Glutamatergic neuron (in vitro differentiated cells): ENCODE results near the gene HDAC9. TPM values are rescaled to one million over a fixed set of nuclear protein-coding genes. Genes with fewer than 3 reads are reported as not detected.

Experiments used
- DNase-seq: peaks from one replicate; pipeline ENCODE4 v3.0.0; 2022
- H3K27ac Mint-ChIP-seq: one replicate; pipeline ENCODE4 v1.8.0; 2020; ENCODE audit warnings: mild to moderate bottlenecking, mixed read lengths, inconsistent platforms; ENCODE audit not compliant: unreplicated experiment
- H3K27me3 Mint-ChIP-seq: one replicate; pipeline ENCODE4 v1.8.0; 2020; ENCODE audit warnings: mild to moderate bottlenecking, moderate library complexity, mixed read lengths, inconsistent platforms; ENCODE audit not compliant: unreplicated experiment
- H3K36me3 Mint-ChIP-seq: one replicate; pipeline ENCODE4 v1.8.0; 2020; ENCODE audit warnings: mild to moderate bottlenecking, mixed read lengths, inconsistent platforms; ENCODE audit not compliant: unreplicated experiment
- H3K4me1 Mint-ChIP-seq: one replicate; pipeline ENCODE4 v1.8.0; 2020; ENCODE audit warnings: mild to moderate bottlenecking, low read depth, mixed read lengths, inconsistent platforms; ENCODE audit not compliant: unreplicated experiment
- H3K4me3 Mint-ChIP-seq: one replicate; pipeline ENCODE4 v1.8.0; 2020; ENCODE audit warnings: mild to moderate bottlenecking, mixed read lengths, inconsistent platforms; ENCODE audit not compliant: unreplicated experiment
- H3K9me3 Mint-ChIP-seq: one replicate; pipeline ENCODE4 v1.8.0; 2020; ENCODE audit warnings: mild to moderate bottlenecking, moderate library complexity, mixed read lengths, inconsistent platforms; ENCODE audit not compliant: unreplicated experiment
- CTCF ChIP-seq: fragments of 200-600 bp; sonication (generic); IDR thresholded peaks from one replicate; pipeline ENCODE4 v1.5.0; 2021; ENCODE audit not compliant: partially characterized antibody, unreplicated experiment
- total RNA-seq: library from RNA; stranded (reverse); fragmentation: NEBNext Ultra II Directional; extraction: Animal tissue kit (Norgen Biotek cat#: 25700); gene quantifications from one replicate; pipeline ENCODE4 v1.2.1, GENCODE V29; 2021; ENCODE audit not compliant: unreplicated experiment

Gene HDAC9
- total RNA-seq, 1 donor from 2014 or later = 94.8 TPM

- peaks cover 11% of the 10 kb centered on the region for H3K4me1 Mint-ChIP-seq
- no peak for DNase-seq
- H3K27ac Mint-ChIP-seq = no peak overlapping the region
- no peak overlapping the region for H3K4me3 Mint-ChIP-seq
- H3K9me3 Mint-ChIP-seq = peaks cover 3% of the 10 kb centered on the region
- no peaks in the 10 kb centered on the region for H3K27me3 Mint-ChIP-seq
- TF ChIP-seq CTCF = no peak
- no peaks in the 10 kb centered on the region for H3K36me3 Mint-ChIP-seq
Measured at GRCh38 chr7:18831943-18832342, 336.4 kb downstream of the HDAC9 start.

GRCh38 chr7:18834577-18834976 lies 339.0 kb downstream of the HDAC9 start:
- H3K27ac Mint-ChIP-seq = no peak overlapping the region
- no peak overlapping the region for H3K4me3 Mint-ChIP-seq
- DNase-seq = no peak
- no peaks in the 10 kb centered on the region for H3K27me3 Mint-ChIP-seq
- no peaks in the 10 kb centered on the region for H3K9me3 Mint-ChIP-seq
- H3K36me3 Mint-ChIP-seq = no peaks in the 10 kb centered on the region
- H3K4me1 Mint-ChIP-seq = peaks cover 11% of the 10 kb centered on the region
- TF ChIP-seq CTCF = no peak

- H3K27ac Mint-ChIP-seq = no peak overlapping the region
- no peaks in the 10 kb centered on the region for H3K9me3 Mint-ChIP-seq
- no peaks in the 10 kb centered on the region for H3K27me3 Mint-ChIP-seq
- peaks cover 11% of the 10 kb centered on the region for H3K4me1 Mint-ChIP-seq
- no peak for DNase-seq
- no peak for TF ChIP-seq CTCF
- H3K4me3 Mint-ChIP-seq = no peak overlapping the region
- no peaks in the 10 kb centered on the region for H3K36me3 Mint-ChIP-seq
Measured at GRCh38 chr7:18835001-18835690, 339.6 kb downstream of the HDAC9 start.

- no peaks in the 10 kb centered on the region for H3K4me1 Mint-ChIP-seq
- H3K27me3 Mint-ChIP-seq = no peaks in the 10 kb centered on the region
- H3K9me3 Mint-ChIP-seq = no peaks in the 10 kb centered on the region
- no peaks in the 10 kb centered on the region for H3K36me3 Mint-ChIP-seq
- no peak for DNase-seq
- no peak overlapping the region for H3K27ac Mint-ChIP-seq
- no peak for TF ChIP-seq CTCF
- H3K4me3 Mint-ChIP-seq = no peak overlapping the region
Measured at GRCh38 chr7:18843979-18844378, 348.4 kb downstream of the HDAC9 start.

GRCh38 chr7:18844735-18845134 lies 349.2 kb downstream of the HDAC9 start:
- H3K4me1 Mint-ChIP-seq = no peaks in the 10 kb centered on the region
- H3K36me3 Mint-ChIP-seq = no peaks in the 10 kb centered on the region
- TF ChIP-seq CTCF = no peak
- H3K27ac Mint-ChIP-seq = no peak overlapping the region
- H3K4me3 Mint-ChIP-seq = no peak overlapping the region
- DNase-seq = no peak
- no peaks in the 10 kb centered on the region for H3K27me3 Mint-ChIP-seq
- no peaks in the 10 kb centered on the region for H3K9me3 Mint-ChIP-seq
